Skin epidermis (tissue), 12 donors: ENCODE data around the gene CLEC10A.
"Not testable (repeated sequence)": the region's sequence is repeated elsewhere in the genome, so short reads cannot be mapped to it uniquely, and the experiment has no call there.

Experiments
- H3K27ac ChIP-seq, 21 experiments: fragments of 200-600 bp; sonication (generic) in 11 of 21; one replicate each; pipeline ENCODE4 v1.5.0; 2020; ENCODE audit warnings: mild to moderate bottlenecking in 3 of 21, inconsistent platforms in 2 of 21, moderate library complexity in 2 of 21
- H3K4me3 ChIP-seq, 7 experiments: fragments of 200-600 bp; sonication (generic) in 2 of 7; one replicate each; pipeline ENCODE4 v1.5.0; 2020; ENCODE audit warnings: inconsistent platforms in 2 of 7, mild to moderate bottlenecking in 2 of 7, moderate library complexity in 1 of 7

CLEC10A gene, protein sequence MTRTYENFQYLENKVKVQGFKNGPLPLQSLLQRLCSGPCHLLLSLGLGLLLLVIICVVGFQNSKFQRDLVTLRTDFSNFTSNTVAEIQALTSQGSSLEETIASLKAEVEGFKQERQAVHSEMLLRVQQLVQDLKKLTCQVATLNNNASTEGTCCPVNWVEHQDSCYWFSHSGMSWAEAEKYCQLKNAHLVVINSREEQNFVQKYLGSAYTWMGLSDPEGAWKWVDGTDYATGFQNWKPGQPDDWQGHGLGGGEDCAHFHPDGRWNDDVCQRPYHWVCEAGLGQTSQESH

GRCh38 chr17:7079581-7080455 lies at the start of gene CLEC10A:
Gene CLEC10A (minus strand): TSS chr17:7080251. CDS start chr17:7078812, 1,439 bp downstream.
- Histone ChIP-seq H3K4me3 (peak within 1 kb of the TSS in 2 of 7 experiments; percentile 3 to 12), H3K27ac (peak within 1 kb of the TSS in 7 of 21 experiments; percentile 13 to 73 (median 18))

- Histone ChIP-seq H3K27ac (peak overlapping the region in 1 of 21 experiments; percentile 21), H3K4me3 (no peak overlapping the region)
Observed at GRCh38 chr17:7129311-7129710, 49.3 kb upstream of the CLEC10A start.

- H3K27ac ChIP-seq, result peak overlapping the region in 1 of 21 experiments; percentile 1
- H3K4me3 ChIP-seq, result no peak overlapping the region
Observed at GRCh38 chr17:7128160-7128559, 48.1 kb upstream of the CLEC10A start.

DNA sequence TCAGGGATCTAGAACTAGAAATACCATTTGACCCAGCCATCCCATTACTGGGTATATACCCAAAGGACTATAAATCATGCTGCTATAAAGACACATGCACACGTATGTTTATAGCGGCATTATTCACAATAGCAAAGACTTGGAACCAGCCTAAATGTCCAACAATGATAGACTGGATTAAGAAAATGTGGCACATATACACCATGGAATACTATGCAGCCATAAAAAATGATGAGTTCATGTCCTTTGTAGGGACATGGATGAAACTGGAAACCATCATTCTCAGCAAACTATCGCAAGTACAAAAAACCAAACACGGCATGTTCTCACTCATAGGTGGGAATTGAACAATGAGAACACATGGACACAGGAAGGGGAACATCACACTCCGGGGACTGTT lies 47.5 kb upstream of the CLEC10A start:
- not testable (repeated sequence) for H3K27ac ChIP-seq, H3K4me3 ChIP-seq

- not testable (repeated sequence) for H3K4me3 ChIP-seq, H3K27ac ChIP-seq
Observed at GRCh38 chr17:7126386-7126785, 46.3 kb upstream of the CLEC10A start.

DNA sequence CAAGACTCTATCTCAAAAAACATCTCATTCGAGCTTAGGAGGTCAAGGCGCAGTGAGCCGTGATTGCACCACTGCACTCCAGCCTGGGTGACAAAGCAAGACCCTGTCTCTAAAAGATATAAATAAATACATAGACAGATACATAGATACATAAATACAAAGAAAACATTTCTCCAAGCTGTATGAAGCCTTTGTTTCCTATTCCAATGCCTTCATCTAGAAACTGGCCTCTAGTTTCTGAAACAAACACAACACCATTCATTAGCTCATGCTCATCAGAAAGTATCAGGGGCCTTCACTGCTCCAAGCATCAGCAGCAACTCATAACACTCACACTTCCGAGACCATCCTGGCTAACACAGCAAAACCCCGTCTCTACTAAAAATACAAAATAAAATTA lies 44.9 kb upstream of the CLEC10A start:
- H3K27ac ChIP-seq, result no peak overlapping the region

DNA sequence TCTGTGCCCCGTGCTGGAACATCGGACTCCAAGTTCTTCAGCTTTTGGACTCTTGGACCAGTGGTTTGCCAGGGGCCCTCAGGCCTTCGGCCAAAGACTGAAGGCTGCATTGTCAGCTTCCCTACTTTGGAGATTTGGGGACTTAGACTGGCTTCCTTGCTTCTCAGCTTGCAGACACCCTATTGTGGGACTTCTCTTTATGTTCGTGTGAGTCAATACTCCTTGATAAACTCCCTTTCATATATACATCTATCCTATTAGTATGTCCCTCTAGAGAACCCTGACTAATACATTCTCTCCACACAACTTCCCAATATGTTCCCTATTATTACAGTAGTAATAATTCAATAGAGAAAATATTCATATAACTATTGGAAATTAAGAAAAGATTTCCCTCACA lies 43.8 kb upstream of the CLEC10A start:
- no peak overlapping the region for H3K4me3 ChIP-seq
- no peak overlapping the region for H3K27ac ChIP-seq

More for the DNA sequence above, 44.9 kb upstream of the CLEC10A start:
- no peak overlapping the region for H3K4me3 ChIP-seq

DNA sequence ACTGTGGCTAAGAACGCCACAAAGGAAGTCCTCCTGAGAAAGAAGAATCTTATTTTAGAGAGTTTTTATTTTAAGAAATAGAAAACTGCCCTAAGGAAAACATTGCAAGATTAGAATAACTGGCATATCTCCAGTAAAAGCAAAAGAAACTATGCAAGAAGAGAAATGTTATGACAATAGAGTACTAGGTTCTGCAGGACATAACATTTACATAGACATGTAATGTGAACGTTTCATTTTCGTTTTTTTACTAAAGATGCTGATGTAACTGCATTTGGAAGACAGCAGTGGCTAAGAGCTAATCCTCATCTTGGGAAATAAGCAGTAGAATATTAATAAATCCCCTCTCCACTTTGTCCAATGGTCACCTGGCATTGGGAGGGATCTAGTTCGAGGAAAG lies 42.3 kb upstream of the CLEC10A start:
- H3K4me3 ChIP-seq, result no peak overlapping the region
- H3K27ac ChIP-seq, result peak overlapping the region in 2 of 21 experiments; percentile 59 to 63

DNA sequence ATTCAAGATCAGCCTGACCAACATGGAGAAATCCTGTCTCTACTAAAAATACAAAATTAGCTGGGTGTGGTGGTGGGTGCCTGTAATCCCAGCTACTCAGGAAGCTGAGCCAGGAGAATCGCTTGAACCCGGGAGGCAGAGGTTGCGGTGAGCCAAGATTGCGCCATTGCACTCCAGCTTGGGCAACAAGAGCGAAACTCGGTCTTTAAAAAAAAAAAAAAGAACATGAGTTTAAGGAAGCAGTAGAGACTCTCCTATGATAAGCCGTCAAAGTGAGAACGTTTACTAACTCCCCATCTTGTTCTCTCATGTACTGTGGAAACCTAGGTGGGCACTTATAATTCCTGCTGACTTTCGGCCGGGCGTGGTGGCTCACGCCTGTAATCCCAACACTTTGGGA lies 40.6 kb upstream of the CLEC10A start:
- H3K4me3 ChIP-seq, result not testable (repeated sequence)
- peak overlapping the region in 8 of 21 experiments; percentile 14 to 74 (median 54) for H3K27ac ChIP-seq

- Histone ChIP-seq H3K4me3 (no peak overlapping the region), H3K27ac (peak overlapping the region in 1 of 21 experiments; percentile 74)
Observed at GRCh38 chr17:7120123-7120522, 40.1 kb upstream of the CLEC10A start.

DNA sequence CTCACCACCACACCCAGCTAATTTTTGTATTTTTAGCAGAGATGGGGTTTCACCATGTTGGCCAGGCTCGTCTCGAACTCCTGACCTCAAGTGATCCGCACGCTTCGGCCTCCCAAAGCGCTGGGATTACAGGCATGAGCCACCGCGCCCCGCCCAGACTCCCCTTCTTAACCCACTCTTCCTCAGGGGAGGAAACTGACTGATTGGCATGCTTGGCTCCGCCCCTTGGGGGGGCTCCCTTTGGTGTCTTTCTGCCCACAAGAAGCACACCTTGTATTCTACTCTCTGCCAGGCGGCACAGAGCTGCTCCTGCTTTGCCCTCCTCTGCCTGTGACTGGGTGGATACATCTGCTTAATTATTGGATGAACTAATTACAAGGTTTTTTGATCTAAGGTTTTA lies 39.3 kb upstream of the CLEC10A start:
- no peak overlapping the region for H3K4me3 ChIP-seq
- peak overlapping the region in 1 of 21 experiments; percentile 42 for H3K27ac ChIP-seq

DNA sequence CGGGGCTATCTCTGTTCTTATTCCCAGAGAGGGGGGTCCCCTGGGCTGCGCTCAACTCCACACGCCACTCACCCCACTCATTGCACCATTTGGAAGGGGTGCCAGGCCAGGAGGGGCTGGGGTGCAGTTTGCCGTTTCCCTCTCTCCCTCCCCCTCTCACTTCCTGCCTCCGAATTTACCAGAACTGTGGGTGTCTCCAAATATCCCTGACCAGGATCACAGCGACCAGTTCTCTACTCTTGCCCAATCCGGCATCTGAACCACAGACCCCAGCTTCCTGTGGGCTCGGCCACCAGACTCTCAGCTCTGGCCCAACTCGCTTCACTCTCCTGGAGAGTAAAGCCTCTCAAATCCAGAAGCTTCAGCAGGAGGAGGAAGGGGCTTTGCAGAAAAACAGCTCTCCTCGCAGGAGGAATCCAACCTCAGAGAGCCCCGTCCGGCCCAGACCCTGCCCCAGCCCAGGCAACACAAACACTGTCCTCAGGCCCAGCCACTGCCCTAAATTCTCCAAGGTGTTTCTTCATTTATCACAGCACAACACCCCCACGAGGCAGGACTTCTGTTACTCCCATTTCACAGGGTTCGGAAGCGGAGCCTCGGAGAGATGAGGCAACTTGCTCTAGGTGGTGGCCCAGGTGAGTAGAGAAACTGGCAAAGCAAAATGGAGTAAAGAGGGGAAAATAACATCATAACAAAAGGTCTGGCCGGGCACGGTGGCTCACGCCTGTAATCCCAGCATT lies 35.0 kb upstream of the CLEC10A start:
- H3K27ac ChIP-seq, result peak overlapping the region in 7 of 21 experiments; percentile 16 to 58 (median 36)
- H3K4me3 ChIP-seq, result no peak overlapping the region

DNA sequence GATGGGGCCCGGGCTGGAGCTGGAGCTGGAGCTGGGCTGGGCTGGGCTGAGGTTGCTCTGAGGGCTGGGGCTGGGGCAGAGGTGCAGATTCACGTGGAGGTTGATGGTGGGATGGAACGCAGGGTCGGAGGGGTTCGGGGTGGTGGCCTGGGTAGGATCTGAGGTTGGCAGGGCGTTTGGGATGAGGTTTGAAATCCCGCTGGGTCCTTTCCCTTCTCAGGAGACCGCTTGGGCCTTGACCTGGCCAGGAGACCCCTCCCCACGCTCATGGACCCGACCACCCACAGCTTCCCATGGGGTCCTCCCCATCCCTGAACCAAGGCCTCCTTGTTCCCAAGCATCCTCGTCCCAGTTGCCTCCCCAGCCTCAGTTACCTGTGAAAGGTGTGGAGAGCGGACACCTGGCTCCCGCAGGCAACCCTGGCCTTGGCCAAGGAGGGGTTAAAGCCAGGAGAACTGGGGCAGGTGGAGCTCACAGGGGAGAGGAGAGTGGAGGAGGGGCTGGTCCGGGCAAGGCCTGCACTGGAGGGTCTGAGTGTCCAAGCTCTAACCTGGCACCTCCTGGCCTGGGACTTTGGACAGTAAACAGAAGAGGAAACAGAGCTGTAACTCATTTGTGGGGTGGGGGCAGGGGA lies 34.3 kb upstream of the CLEC10A start, which contains the start of gene ASGR2:
Gene ASGR2, minus strand, starts transcription at position 582 of the 634 bp plus-strand sequence. CDS start 582 bp downstream, outside the sequence.
- peak within 1 kb of the TSS in 7 of 21 experiments; percentile 16 to 58 (median 36) for H3K27ac ChIP-seq

GRCh38 chr17:7113273-7114071 lies 33.4 kb upstream of the CLEC10A start:
- no peak overlapping the region for H3K4me3 ChIP-seq
- no peak overlapping the region for H3K27ac ChIP-seq

More for the DNA sequence above, 34.3 kb upstream of the CLEC10A start, which contains the start of gene ASGR2:
- no peak within 1 kb of the TSS for H3K4me3 ChIP-seq

- Histone ChIP-seq H3K4me3 (no peak overlapping the region), H3K27ac (no peak overlapping the region)
Observed at GRCh38 chr17:7112510-7113108, 32.6 kb upstream of the CLEC10A start.

DNA sequence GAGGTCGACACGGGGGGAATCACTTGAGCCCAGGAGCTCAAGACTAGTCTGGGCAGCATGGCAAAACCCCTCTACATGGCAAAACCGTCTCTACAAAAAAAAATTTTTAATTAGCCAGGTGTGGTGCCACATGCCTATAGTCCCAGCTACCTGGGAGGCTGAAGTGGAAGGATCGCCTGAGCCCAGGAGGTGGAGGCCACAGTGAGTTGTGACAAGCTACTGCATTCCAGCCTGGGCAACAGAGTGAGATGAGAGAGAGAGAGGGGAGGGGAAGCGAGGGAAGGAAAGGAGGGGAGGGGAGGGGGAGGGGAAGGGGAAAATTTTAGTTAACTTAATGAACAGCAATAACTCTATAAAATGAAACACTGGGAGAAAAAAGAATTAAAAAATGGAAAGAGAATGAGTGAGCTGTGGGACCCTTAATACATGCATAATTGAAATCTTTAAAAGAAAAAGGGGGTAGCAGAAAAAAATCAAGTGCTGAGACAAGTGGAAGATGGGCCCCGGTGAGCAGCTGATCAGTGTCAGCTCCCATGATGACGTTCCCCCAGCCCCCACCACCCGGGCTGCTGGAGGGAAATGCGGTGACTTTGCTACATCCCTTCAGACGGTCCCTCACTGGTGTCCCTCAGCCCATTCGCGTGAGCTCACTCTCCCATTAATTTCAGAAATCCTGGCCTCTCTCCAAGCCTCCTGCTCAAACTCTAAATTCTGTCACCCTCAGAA lies 31.9 kb upstream of the CLEC10A start:
- Histone ChIP-seq H3K4me3 (no peak overlapping the region), H3K27ac (no peak overlapping the region)

- Histone ChIP-seq H3K4me3 (no peak overlapping the region), H3K27ac (no peak overlapping the region)
Observed at GRCh38 chr17:7110617-7111306, 30.7 kb upstream of the CLEC10A start.
